IPS-NIHi7 (cell line): Measurements from ENCODE around the gene NSUN3.
"Not testable (repeated sequence)": the region's sequence is repeated elsewhere in the genome, so short reads cannot be mapped to it uniquely, and the experiment has no call there.

Source experiments
- DNase-seq: peaks from one replicate; pipeline ENCODE4 v3.0.0; 2012; ENCODE audit warnings: mixed read lengths; ENCODE audit errors: extremely low spot score

Gene NSUN3

DNA sequence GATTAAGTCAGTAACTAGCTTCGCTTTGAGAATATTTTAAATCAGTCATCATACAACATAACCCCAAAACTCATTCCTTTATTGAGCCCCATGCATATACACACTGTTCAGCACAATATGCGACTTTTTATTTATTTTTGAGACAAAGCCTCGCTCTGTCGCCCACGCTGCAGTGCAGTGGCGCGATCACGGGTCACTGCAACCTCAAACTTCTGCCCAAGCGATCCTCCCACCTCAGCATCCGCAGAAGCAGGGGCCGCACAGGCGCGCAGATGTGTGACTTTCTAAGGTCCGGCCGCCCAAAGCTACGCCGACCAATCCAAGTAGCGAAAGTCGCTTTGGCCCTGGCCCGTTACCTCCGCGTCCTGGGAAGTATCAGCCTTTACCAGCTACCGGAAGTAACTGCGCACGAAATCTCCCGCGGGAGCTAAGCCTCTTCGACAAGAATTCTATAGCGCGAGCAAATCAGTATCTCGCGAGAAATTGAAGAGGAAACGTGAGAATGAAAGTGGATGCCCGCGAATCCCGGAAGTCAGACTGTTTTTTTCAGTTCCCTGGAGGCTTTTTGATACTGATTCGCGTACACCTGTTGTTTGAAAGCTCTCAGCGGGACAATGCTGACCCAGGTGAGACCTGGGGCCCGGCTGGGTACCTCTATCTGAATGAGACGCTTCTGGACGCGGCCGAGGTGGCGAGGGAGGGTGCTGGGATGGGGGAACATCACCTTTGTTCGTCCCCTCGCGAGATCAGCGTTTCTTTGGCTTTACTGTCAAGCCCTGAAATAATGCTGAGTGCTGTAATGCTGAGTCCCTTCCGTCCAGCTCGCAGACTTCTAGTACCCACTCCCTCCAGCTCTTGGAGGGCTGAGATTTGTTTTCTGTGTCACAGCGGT is at the start of gene NSUN3, which contains the start of gene DHFR2:
Gene NSUN3, plus strand, starts transcription at position 549 of the 892 bp plus-strand sequence. Its CDS starts 66 bp downstream, at position 615.
Gene DHFR2, minus strand, starts transcription at position 404 of the 892 bp plus-strand sequence. CDS start 1,405 bp downstream, outside the sequence.
- peak; percentile 87 for DNase-seq

- DNase-seq, result no peak
These were observed 47.8 kb upstream of the NSUN3 start for GRCh38 chr3:94015025-94015424.

- no peak for DNase-seq
These were observed 43.2 kb upstream of the NSUN3 start for GRCh38 chr3:94019659-94020058.

DNA sequence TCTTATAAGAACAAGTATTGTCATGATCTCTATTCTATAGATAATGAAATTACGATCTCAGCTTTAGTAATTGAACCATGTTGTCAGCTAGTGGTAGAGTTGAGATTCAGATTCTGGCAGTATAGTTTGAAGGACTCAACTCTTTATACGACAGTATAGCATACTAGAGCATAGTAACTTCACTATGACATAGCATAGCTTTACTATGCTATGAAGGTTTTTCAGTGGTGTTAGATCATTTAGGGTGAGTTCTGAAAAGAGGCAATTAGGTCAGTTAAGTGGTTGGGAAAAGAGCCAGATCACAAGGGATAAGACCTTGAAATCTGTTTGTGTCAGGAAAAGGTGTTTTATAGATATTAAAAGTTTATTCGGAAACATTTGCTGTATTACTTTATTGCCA is 42.6 kb upstream of the NSUN3 start:
- DNase-seq, result no peak

DNA sequence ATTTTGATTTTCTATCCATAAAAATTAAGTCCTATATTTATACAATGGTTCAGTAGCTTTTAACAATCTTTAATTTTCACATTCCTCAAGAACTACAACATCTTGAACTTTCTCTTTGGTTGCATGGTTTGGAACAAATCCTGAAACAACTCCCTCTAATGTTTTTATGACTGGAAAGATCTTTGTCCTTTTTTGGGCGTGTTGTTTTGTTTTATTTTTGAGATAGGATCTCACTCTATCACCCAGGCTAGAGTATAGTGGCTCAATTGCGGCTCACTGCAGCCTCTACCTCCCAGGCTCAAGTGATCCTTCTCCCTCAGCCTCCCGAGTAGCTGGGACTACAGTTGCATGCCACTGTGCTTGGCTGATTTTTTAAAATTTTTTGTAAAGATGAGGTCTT is 38.5 kb upstream of the NSUN3 start:
- no peak for DNase-seq

DNA sequence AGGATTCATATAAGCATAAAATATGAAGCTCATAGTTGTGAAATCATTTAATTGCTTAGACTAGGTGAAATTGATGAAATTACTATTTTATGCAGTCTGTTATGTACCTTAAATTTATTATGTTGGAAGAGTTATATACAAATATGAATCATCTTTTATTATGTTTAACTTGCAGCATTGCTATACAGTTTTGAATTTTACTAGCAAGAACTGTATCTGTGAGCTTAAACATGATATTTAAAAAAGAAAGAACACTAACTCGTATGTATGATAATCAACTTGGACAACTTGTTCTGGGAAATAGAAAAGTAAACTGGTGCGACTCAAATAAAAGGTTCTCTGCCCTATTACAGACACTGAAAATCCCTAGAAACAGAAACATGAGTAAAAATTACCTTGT is 36.2 kb upstream of the NSUN3 start:
- no peak for DNase-seq

- no peak for DNase-seq
These were observed 34.6 kb upstream of the NSUN3 start, which contains the start of gene STX19 for GRCh38 chr3:94028093-94028837. TSS of gene STX19 (minus strand) at chr3:94028597. CDS start at chr3:94015269, 13,328 bp downstream.

- peak; percentile 39 for DNase-seq
These were observed 25.9 kb upstream of the NSUN3 start for GRCh38 chr3:94036909-94037507.

GRCh38 chr3:94043285-94043684 is 19.6 kb upstream of the NSUN3 start:
- DNase-seq, result no peak

DNA sequence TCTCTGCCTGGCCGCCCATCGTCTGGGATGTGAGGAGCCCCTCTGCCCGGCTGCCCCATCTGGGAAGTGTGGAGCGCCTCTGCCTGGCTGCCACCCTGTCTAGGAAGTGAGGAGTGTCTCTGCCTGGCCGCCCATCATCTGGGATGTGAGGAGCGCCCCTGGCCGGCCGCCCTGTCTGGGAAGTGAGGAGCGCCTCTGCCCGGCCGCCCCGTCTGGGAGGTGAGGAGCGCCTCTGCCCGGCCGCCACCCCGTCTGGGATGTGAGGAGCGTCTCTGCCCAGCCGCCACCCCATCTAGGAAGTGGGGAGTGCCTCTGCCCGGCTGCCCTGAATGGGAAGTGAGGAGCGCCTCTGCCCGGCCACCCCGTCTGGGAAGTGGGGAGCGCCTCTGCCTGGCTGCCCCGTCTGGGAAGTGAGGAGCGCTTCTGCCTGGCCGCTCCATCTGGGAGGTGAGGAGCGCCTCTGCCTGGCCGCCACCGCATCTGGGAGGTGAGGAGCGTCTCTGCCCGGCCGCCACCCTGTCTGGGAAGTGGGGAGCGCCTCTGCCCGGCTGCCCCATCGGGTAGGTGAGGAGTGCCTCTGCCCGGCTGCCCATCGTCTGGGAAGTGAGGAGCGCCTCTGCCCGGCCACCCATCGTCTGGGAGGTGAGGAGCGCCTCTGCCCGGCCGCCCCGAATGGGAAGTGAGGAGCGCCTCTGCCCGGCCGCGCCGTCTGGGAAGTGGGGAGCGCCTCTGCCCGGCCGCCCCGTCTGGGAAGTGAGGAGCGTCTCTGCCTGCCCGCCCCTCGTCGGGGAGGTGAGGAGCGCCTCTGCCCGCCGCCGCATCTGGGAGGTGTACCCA is 18.5 kb upstream of the NSUN3 start:
- not testable (repeated sequence) for DNase-seq

- no peak for DNase-seq
These were observed 16.3 kb upstream of the NSUN3 start for GRCh38 chr3:94046533-94046932.

GRCh38 chr3:94049267-94049666 is 13.6 kb upstream of the NSUN3 start:
- no peak for DNase-seq

DNA sequence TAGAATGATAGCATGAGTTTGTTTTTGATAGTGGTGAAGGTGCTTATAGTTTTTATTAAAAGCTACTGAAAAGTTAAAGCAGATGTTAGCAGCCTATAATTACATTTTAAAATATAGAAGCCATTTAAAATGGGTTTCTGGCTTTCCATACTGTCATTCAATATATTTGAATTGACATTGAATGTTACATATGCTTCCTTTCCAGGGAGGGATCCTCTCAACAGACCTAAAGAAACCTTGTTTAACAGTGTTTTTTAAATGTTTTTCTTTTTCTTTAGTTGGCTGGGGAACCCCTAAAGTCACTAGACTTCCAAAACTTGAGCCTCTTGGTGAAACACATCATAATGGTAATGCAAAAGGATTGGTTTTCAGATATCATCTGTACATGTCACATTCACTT is 12.3 kb upstream of the NSUN3 start:
- no peak for DNase-seq

DNA sequence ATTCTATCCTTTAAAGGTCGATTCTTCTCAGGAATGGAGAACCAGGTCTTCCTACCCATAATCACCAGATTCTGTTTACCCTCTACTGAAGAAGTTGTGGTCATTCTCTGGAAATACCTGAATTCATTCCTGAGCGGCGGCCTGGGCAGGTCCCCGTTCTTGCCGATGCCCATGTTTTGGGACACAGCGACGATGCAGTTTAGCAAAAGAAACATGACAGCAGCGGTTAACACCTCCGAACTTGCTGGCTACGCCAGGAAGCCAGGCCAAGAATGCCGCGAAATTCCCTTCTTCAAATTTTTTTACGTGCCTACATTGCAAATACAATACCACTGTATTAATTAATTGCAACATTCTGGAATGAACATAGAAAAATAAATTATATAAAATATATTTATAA is 1.6 kb upstream of the NSUN3 start:
- DNase-seq, result no peak

DNA sequence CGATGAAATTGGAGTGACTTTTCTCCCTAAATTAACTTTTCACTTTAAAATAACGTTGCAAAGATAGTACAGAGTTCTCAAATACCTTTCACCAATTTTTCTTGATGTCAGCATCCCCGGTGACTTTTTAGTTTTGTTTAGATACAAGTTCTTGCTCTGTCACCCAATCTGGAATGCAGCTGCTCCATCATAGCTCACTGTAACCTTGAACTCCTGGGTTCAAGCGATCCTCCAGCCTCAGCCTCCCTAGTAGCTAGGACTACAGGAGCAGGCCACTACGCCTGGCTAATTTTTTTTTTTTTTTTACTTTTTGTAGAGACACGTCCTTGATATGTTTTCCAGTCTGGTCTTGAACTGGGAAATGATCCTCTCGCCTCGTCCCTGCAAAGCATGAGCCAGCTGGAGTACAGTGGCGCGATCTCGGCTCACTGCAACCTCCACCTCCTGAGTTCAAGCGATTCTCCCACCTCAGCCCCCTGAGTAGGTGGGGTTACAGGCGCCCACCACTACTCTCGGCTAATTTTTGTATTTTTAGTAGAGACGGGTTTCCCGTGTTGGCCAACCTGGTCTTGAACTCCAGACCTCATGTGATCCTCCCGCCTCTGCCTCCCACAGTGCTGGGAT is 747 bp downstream of the NSUN3 start:
- DNase-seq, result no peak

DNA sequence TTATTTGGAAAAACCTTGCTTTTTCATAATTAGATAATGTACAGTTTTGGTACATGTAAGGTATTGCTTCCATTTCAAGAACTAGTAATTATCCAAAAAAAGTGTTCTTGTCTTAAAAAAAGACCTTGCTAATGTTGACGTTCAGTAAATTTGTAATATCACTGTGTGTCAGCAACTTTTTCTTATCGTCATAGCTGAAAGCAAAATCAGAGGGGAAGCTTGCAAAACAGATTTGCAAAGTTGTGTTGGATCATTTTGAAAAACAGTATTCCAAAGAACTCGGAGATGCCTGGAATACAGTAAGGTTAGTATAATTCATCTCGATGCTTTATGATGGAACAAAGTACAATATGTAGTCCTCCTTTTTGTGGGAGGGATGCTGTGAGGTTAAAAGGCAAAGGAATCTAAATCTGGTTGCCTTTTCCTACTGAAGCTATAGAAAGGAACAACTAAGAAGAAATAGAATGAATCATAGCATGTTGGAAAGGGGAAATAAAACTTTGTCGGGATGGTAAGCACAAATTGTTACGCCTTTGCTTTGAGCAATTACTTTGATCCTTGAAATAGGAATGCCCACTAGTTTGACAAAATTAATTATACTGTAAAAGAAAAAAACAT is 1.5 kb downstream of the NSUN3 start:
- no peak for DNase-seq

GRCh38 chr3:94065122-94065521 is 2.3 kb downstream of the NSUN3 start:
- no peak for DNase-seq

DNA sequence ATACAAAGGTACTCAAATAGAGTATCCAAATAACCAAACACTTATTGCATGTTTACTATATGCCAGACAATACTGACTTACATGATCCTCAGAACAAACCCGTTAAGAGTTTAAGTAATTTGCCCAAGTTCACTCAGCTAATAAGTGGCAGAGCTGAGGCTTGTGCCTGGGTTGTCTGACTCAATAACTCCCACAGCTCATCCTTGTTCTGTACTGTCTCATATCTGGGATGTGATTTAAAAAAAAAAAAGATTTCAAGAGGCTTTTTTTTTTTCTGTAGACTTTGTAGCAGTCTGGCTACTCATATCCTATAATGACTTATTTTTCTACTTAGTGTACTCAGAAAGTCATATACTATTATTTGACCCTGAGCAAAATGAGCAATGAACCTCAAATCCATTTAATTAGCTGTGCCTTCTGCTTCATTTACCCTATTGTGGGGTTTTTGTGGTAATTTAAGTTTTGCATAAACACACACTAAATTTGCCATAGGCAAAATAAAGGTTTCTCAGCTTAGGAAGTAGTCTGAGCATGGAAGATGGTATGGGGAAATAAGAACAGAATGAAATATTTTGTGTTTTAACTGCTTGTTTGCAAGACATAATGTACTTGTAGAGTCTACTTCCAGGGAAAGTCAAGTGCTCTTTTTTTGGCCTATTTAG is 3.1 kb downstream of the NSUN3 start:
- DNase-seq, result no peak

DNA sequence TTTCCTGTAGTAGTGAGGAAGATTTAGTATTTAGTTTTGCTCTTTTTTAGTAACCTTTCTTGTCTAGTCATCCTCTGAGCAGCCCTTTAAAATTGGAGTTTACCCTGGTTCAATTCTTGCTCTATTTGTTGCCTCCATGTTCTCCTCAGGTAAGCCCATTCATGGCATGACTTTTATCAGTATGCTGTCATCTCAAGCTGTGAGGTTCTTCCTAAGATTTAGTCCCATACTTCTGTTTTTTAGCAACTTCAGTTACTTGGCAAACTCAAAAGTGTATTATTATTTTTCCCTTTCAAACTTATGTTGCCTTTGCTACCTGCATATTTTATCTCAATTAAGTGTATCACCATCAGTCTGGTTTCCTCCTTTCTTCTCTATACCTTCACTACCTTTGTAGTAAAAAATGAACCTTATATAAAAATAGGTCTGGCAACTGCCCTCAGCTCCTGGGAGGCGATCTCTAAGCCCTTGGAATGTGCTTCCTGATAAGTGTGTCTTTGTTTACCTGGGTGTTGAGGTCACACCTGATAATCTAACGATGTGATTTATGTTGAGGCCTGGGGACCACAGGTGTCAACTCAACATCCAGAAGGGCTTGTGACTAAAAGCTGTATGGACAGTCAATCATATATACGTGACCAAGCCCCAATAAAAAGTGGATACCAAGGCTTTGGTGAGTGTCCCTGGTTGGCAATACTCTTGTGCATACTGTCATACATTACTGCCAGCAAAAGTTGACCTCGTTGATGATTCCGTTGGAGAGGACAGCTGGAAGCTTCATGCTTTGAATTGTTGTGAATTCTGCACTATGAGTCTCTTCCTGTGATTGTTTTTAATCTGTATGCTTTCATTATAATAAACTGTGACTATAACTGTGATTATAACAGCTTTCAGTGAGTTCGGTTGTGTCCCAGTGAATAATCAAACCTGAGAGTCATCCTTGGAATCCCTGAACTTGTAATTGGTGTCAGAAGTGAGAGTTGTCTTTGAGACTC is 3.9 kb downstream of the NSUN3 start:
- no peak for DNase-seq
